Muscle of arm (tissue), 12 donors: ENCODE measurements around the gene PEA15. TPM values are rescaled to one million over a fixed set of nuclear protein-coding genes. Genes with fewer than 3 reads are reported as not detected.

Source experiments
- DNase-seq: peaks from one replicate; pipeline ENCODE4 v3.0.0-alpha.2; 2013
- polyA plus RNA-seq, 12 donors: library from polyadenylated mRNA; unstranded; fragments of 120-200 nt; gene quantifications; one replicate each; pipeline ENCODE4 v1.2.1, GENCODE V29; 2013; ENCODE audit not compliant: insufficient read length in 12 of 12

Gene PEA15
- polyA plus RNA-seq, 12 donors: 119 to 154 (median 137) TPM; not detected in 1

DNA sequence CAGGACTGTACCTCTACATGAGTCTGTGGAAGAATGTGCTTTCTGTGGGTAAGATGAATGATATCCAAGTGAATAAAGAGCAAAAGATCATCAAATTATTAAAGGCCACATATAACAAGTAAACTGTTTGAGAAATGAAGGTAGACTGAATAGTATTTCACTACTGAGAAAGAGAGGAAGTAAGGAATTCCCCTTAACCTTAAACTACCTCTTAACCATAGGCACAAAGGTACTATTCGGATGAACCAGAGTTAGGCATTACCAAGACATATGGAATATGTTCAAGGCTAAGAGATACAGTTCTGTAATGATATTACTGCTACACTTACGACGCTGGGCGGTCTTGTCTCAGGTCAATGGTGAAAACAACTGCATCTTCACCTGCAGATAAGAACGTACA lies 31.6 kb downstream of the PEA15 start:
- no peak for DNase-seq

DNA sequence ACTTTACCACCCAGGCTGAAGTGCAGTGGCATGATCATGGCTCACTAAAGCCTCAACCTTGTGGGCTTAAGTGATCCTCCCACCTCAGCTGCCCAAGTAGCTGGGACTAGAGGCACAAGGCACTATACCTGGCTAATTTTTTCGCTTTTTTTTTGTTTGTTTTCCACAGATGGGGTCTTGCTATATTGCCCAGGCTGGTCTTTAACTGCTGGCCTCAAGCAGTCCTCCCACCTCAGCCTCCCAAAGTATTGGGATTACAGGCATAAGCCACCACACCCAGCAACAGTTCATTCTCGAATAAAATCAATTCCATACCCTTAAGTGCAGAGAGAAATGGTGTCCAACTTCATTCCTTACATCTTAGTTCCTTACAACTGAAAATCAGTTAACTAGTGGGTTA lies 32.4 kb downstream of the PEA15 start:
- DNase-seq: no peak

DNA sequence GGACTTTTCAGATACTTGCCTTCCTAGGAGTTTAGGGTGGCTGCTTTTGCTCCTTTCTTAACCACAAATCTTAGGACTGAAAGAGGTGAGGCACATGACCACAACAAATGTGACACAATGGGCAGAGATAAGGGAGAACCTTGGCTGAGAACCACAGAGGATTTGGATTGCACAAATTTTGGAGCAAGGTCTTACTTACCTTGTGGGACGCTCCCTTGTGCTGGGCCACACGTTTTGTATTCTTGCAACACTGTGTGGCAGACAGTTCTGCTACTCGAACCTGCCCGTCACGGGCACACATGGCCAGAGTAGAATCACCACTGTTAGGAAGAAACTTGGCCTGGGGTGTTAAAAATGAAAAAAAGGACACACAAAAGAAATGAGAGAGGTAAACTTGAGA lies 33.2 kb downstream of the PEA15 start:
- DNase-seq: no peak

DNA sequence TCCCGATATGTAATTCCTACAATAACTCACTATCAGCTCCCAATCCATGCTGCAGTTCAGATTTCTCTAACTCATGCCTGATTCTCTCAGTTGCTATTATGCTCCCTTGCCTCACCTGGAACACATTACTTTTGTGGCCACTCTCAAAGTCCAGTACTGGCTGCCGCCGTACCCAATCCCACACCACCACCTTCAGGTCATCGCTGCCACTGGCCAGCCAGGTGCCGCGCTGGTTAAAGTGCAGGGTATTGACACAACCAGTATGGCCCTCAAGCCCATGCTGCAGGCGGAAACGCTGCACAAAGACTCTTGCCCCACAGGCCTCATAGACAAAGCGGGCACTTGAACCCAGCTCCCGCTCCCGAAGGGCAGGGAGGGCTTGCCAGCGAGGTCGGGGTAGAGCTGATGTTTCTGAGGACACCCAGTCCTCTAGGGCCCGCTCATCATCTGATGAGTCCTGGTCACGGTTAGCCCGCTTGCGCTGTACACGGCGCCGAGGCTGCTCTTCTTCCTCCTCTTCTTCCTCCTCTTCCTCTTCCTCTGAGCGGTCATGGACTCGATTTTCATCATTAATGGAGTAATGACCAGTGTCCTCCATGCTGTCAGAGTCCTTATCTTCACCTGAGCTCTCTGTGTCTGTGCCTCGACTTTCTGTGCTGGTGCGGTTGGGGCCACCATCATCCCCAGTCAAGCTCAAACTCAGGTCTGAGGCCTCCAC lies 34.6 kb downstream of the PEA15 start:
- no peak for DNase-seq

DNA sequence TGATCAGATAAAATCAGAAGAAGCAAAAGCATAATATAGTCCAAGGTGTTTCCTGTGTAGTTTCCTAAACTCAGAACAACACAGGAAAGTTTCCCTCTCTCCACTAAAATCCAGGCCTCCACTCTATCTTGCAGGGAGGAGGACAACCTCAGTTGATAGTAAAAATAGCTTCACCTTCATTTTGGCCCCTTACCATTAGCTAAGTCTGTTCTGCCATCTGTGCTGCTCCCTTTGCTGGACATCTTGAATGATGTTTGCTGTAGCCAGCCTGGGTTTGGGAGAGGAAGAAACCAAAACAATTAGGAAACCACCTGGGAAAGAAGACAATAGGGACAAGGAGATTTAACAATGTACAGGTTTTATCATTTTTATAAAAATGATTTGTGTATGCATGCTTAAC lies 38.6 kb downstream of the PEA15 start:
- DNase-seq: no peak

DNA sequence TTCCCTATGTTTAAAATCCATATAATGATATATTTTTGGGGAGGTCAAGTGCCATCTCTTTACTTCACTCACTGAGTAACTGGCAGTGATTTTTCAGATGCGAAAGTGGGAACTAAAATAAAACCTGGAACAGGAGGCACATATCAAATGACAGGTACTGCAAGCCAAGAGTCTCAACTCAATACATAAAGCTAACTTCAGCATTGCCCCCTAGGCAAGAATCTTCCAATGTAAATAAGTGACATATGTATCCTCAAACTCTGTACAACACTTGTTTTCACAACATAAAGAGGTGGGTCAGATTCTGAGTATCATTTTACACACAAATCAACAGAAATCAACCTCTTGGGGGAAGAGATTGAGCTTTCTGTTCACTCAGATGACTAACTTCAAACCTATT lies 39.0 kb downstream of the PEA15 start:
- DNase-seq: no peak

DNA sequence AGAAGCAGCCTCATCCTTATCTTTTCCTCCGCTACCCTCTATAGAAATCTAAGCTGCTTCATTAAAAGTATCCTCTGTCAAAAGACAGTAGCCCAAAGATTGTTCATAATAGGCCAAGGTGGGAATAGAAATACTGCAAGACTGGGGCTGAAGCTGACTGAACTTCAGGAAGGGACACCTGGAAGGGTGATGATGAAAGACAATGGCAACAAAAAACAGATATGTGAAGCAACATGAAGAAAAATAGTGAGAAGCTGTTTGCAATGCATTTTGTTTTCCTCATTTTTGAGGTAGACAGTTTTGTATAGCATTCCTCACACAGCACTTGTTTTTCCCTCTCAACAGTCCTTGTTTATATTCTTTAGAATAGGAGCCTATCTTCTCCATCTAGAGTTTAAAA lies 40.2 kb downstream of the PEA15 start:
- DNase-seq: no peak

DNA sequence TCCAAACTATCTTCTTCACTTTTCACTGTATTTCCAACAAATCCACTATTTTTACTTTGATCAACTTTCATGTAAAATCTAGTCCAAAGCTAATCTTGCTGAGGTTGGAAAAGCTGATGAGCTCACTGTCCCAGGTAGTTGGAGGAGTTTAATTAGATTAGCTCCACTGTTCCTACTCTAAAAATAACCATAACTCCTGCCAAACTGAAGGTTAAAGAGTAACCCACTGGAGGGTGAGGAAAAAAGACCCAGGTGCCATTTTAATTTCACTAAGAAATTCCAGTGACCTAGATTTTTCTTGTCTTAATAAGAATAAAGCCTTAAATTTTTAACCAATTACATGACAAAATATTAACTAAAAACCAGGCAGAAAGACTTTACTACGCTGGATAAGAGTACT lies 41.9 kb downstream of the PEA15 start:
- no peak for DNase-seq

DNA sequence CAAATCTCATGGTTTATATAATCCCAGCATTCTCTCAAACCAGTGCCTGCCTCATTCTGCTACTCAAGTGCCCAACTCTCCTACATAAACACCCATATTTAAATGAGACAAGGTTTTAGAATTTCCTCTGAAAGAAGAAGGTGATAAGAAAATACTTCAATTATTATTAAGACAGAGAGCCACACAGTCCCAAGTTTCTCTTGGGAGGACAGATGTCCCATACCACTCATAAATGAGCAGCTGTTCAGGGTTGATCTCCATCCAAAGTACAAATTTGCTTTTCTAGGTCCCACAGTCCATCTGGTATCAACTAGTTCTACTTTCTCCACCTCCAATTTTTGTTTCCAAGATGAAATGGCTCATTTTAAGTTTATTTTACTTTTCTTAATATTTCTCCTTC lies 45.8 kb downstream of the PEA15 start:
- peak; percentile 56 for DNase-seq

DNA sequence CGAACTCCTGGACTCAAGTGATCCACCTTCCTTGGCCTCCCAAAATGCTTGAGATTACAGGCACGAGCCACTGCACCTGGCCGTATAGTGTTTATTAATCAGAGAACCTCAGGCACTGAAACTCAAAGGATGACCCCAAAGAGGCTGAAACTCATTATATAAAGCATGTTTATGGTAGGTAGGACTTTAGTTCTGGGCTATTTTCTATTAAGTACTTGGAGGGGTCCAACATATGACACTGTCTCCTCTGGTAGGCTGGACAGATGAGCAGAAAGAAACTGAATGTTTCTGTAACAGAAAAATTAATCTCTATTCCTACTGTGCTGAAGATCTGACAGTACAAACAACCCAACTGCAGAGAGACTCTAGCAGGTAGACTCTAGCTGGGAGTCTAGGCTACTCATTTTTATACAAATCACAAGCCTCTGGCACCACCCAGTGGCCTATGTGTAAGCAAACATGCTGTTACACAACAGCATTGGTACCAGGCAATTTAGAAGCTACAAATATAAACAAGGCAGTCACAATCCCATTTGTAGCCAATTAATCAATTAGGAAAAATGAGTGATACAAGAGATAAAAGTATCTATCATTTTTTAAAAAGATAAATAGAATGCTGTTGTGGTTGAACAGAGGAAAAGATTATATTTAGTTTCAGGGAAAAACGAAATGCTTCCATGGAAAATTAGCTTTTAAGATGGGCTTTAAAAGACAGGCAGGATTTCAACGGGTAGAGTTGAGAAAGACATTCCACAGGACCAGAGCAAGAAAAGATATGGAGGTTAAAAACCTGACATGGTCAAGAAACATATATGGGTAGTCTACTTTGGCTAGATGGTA lies 46.7 kb downstream of the PEA15 start:
- DNase-seq: peak; percentile 69

DNA sequence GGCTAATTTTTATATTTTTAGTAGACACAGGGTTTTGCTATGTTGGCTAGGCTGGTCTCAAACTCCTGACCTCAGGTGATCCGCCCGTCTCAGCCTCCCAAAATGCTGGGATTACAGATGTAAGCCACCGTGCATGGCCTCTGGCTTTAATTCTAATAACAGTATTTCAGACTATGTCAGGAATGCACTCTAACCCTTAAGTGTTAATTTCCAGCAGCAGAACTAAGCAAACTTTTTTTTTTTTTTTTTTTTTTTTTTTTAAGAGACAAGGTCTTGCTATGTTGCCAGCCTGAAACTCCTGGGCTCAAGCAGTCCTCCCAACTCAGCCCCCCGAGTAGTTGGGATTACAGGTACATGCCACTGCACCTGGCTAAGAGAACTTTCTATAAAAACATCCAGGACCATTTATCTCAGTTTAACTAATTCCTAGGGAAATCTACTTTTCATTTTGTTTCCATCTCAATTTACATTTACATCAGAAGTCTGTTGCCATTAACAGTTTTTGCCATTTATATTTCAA lies 50.7 kb downstream of the PEA15 start:
- no peak for DNase-seq

DNA sequence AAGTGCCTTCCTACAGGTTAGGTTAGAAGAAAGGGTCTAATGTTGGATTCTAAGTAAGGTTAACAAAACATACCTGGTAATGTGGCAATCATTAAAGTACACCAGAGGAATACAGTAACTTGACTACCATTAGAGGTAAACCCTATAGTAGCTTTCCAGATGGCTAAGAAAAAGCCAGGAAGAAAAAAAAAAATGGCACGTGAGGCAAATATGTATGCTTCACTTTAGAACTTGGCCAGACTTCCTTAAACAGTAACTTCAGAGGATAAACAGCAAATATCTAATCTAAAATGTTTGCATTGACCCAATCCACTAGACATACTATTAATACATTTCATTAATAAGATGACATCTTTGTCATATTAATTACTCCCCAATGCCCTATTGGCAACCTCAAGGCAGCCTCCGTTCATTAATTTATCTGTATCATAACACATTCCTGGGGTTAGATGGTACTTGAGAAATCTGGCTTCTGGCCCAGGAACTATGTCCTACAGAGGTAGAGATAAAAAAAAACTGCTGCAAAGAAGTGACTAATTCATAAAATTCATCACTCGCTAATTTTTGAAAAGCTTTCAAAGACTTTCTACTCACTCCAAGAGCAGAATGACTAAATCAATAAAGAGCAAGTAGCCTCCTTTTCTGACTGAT lies 51.3 kb downstream of the PEA15 start:
- no peak for DNase-seq

DNA sequence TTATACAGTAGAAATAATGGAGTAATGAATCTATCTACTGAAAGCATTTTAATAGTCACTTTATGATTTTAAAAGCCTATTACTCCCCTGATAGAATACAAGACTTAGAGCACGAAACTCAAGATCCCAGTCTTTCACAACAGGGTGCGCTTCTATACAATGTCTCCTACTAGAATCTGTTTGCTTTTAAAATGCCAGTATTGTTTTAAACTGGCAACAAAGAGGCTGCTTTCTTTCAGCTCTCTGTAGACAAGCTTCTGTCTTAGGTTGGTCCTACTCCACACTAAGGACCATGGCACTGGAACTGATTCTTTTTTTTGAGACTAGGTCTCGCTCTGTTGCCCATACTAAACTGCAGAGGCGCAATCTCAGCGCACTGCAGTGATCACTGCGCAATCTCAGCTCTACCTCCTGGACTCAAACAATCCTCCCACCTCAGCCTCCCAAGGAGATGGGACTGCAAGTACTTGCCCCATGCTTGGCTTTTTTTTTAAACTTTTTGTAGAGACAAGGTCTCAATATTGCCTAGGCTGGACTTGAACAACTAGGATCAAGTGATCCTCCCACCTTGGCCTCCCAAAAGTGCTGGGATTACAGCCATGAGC lies 52.3 kb downstream of the PEA15 start:
- no peak for DNase-seq

DNA sequence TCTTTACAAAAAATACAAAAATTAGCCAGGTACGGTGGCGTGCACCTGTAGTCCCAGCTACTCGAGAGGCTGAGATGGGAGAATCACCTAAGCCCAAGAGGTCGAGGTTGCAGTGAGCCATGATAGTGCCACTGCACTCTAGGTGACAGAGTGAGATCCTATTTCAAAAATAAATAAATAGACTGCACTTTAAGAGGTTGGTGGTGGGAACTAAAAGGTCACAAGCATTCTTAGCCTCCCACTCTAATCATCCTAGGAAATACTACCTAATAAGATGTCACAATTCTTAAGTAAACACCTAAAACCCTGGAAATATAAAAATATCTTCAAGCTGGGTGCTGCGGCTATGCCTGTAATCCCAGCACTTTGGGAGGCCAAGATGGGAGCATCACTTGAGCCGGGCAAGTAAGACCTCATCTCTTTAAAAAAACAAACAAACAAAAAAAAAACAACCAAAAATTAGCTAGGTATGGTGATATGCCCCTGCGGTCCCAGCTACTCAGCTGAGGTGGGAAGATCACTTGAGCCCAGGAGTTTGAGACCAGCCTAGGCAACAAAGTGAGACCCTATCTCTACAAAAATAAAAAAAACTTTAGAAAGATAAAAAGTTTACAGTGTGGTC lies 53.1 kb downstream of the PEA15 start:
- no peak for DNase-seq

DNA sequence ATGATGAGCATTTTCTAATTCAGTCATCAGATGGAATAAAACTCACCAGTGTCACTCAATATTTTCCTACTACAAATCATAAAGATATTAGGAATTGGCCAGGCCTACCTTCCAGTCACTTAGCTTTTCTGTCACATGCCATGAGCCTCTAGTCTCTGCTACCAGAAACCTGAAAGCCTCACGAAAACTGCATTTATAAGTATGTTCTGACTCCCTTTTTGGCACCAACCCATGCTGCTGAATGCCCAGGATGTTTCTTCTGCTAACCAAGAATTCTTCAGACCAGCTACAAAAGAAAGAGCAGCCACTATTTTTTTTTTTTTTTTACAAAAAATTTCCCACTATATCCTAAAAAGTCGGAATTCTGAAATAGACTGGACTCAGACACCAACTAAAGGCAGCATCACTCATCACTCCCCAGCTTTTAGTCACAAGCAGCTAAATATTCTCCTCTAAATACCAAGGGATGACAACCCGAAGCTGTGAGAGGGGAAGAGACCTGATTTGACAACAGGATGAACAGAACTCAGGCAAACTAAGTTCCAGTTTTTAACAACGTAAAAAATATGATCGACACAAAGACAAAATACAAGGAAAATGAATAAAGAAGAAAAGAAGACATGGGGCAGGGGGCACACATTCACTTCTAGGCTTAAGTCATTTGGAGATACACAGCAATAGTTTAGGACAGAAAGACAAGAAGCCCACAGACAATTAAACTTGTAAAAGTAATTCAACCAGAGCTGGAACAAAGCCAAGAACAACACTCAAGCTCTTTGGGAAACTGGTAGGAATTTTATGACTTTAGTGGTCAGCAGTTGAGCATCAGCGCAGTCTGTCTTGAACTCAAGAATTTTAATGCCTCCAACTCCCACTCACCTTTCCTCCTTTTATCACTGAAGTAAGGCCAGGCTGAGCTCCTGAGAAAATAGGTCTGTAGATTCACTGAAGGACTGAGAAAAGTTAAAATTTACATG lies 55.5 kb downstream of the PEA15 start:
- no peak for DNase-seq

DNA sequence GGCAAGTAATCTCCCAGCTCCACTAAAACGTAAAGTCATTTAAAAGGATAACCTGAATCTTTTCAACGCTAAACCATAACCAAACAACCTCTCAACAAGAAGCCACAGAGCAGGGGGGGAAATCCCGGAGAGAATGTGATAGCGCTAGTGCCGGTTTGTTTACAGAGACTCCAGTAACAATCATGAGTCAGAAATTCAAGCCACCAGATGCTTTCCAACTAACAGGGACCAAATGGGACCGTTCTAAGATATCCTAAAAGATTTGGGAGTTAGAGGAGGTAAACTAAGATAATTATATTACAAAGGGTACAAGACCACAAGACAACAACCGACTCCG lies 56.3 kb downstream of the PEA15 start:
- peak; percentile 45 for DNase-seq

DNA sequence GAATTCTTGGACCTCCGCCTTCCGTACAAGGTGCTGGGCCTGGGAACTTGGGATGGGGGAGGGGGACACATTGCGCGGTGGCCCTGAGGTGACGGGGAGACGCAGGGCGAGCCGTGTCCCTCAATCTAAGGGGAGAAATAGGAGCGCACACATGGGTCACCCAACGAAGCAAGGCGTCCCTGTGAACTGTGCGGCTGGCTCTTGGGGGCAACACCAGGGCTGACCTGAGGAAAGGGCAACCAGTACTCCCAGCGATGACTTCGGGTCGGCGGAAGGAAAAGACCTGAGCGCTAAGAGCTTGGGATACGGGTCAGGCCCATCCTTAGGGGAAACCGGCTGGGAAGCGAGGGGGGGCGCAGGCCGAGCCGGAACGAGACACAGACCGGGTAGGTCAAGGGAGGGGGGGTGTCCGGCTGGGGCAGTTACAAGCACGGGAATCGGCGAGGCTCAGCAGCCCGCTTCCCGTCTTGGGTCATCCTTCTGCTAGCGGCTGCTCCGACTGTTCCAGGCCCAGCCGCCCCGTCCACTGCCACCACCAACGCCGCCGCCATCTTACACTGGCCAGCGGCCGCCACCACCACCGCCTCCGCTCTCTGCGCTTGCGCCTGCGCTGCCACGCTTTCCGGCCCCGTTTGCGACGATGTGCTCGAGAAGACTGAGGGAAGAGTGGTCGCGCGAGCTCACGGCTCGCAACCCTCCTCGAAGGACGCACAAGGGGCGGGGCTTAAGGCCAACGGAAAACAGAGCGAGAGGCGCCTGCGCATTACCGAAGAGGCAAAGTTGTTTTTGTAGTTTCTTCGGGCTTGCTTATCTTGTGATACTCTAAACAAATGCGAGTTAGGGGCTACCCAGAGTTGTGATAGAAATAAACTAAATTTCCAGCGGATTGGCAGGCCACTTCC lies 57.0 kb downstream of the PEA15 start, which contains the start of gene DCAF8:
TSS of gene DCAF8 (minus strand) at position 657 of the 902 bp plus-strand sequence. CDS start 18,541 bp downstream, outside the sequence.
- peak; percentile 99 for DNase-seq

DNA sequence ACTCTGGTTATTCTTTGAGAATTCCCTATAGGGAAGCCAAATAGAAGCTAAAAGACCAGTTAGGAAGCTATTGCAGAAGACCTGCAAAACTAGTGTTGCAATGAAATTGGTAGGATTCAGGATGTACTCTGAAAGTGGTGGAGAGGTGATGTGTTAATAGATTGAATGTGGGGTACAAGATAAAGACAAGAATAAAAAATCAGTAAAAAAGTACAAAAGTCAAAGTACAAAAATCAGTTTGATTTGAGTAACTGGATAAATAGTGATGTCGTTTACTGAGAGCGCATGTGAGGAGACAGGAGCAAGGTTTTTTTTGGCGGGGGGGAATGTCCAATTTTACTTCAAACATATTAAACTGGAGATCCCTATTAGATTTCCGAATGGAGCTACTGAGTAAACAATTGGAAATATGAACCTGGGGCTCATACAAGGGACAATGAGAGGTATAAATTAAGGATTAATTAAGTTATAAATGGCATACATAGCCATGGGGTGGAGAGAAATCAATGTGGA lies 59.7 kb downstream of the PEA15 start:
- DNase-seq: no peak
